Activated T-cell treated with anti-CD3 and anti-CD28 coated beads, Interleukin-2, amount 50 U/mL, for 72 hours (primary cell): ENCODE measurements around the gene TRIML1. TPM values are rescaled to one million over a fixed set of nuclear protein-coding genes. Genes with fewer than 3 reads are reported as not detected.

Source experiments
- ATAC-seq, 2 donors: fragments of 150-1000 bp; cut with Tn5 transposase; replicated peaks in 1 of 2; 2 replicates each; pipeline ENCODE4 v1.10.0; 2021; ENCODE audit warnings: moderate library complexity in 2 of 2, mild to moderate bottlenecking in 1 of 2
- DNase-seq, 2 donors: peaks; one replicate each; pipeline ENCODE4 v3.0.0; 2021 to 2022; ENCODE audit warnings: mixed read lengths in 1 of 2
- H3K27ac Mint-ChIP-seq: one replicate; pipeline ENCODE4 v1.8.0; 2022; ENCODE audit warnings: mild to moderate bottlenecking, moderate library complexity, mixed read lengths
- H3K27me3 Mint-ChIP-seq: one replicate; pipeline ENCODE4 v1.8.0; 2022; ENCODE audit warnings: low read depth, mixed read lengths
- H3K36me3 Mint-ChIP-seq, 2 donors: one replicate each; pipeline ENCODE4 v1.8.0; 2022; ENCODE audit warnings: mixed read lengths in 2 of 2, mild to moderate bottlenecking in 1 of 2; ENCODE audit not compliant: insufficient read depth in 2 of 2
- H3K4me1 Mint-ChIP-seq: one replicate; pipeline ENCODE4 v1.8.0; 2022; ENCODE audit warnings: low read depth, mixed read lengths
- H3K4me3 Mint-ChIP-seq, 2 donors: one replicate each; pipeline ENCODE4 v1.8.0; 2022; ENCODE audit warnings: mild to moderate bottlenecking in 2 of 2, mixed read lengths in 2 of 2, moderate library complexity in 2 of 2
- H3K9me3 Mint-ChIP-seq, 2 donors: one replicate each; pipeline ENCODE4 v1.8.0; 2022; ENCODE audit warnings: mixed read lengths in 2 of 2
- total RNA-seq, 2 donors: library from RNA; stranded (reverse); gene quantifications; one replicate each; pipeline ENCODE4 v1.2.3, GENCODE V29; 2022

TRIML1 gene, protein sequence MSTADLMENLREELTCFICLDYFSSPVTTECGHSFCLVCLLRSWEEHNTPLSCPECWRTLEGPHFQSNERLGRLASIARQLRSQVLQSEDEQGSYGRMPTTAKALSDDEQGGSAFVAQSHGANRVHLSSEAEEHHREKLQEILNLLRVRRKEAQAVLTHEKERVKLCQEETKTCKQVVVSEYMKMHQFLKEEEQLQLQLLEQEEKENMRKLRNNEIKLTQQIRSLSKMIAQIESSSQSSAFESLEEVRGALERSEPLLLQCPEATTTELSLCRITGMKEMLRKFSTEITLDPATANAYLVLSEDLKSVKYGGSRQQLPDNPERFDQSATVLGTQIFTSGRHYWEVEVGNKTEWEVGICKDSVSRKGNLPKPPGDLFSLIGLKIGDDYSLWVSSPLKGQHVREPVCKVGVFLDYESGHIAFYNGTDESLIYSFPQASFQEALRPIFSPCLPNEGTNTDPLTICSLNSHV
- not detected for total RNA-seq

DNA sequence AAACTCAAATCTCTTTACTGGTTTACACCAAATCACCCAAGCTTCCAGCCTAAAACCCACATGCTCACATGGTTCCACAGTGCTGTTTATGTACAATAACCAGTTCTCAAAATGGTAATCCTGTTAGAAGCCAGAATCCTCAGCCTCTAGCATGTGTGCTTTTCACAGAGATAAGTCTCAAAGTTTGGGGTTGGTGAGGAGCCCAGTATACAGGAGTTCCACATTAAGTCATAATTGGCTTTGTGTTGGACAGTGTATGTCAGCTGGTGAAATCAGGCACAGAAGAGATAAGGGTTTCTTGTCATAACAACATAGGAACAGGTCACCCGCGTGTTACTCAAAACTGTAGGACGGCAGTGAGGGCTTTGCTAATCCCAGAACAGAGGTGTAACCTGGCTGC is at the start of gene TRIML1:
Gene TRIML1 (plus strand): TSS at position 301 of the 400 bp plus-strand sequence. CDS start 118 bp downstream, outside the sequence.
- no peak for ATAC-seq
- Mint-ChIP-seq H3K36me3 (peaks cover 0 to 2% of the 10 kb centered on the region in 2 donors), H3K27me3 (no peaks in the 10 kb centered on the region), H3K27ac (no peak within 1 kb of the TSS), H3K9me3 (peaks cover 1 to 2% of the 10 kb centered on the region in 2 donors), H3K4me1 (no peaks in the 10 kb centered on the region), H3K4me3 (no peak within 1 kb of the TSS)
- DNase-seq = no peak

DNA sequence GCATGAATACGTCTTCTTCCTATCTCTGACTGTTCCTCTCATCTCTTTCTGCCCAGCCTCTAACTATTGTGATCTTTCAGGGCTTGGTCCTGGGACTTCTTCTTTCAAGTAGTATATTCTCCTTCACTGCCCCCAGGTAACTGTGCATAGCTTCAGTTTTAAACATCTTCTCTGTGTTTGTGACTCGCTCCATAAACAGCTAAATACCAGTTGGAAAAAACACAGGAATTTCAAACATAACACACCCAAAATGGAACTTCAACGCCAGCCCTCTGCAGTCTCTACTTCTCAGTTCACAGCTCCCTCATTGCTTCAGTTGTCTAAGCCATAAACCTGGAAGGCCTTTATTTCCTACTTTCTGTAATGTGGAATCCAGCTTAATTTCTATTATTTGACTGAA is 46.4 kb upstream of the TRIML1 start:
- Mint-ChIP-seq H3K9me3 (peaks cover 8 to 11% of the 10 kb centered on the region in 2 donors), H3K4me1 (no peaks in the 10 kb centered on the region), H3K36me3 (peaks cover 4 to 7% of the 10 kb centered on the region in 2 donors), H3K27ac (no peak overlapping the region), H3K4me3 (no peak overlapping the region), H3K27me3 (no peaks in the 10 kb centered on the region)
- ATAC-seq = no peak
- DNase-seq = no peak

DNA sequence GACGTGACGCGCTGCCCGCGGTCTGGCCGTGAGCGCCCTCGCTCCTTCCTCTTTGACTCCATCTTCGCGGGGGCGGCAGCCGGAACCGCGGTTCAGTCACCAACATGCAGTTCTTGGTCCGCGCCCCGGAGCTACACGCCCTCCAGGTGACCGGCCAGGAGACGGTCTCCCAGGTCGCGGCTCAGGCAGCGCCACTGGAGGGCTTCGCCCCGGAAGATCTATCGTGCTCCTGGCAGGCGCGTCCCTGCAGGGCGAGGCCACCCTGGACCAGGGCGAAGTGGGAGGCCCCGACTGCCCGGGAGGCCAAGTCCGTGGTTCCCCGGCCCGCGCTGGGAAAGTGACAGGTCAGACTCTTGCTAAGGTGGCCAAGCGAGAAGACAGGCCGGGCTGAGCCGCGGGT is 32.8 kb upstream of the TRIML1 start:
- ATAC-seq (no peak), DNase-seq (no peak)
- Mint-ChIP-seq H3K36me3 (peaks cover 0 to 7% of the 10 kb centered on the region in 2 donors), H3K27me3 (no peaks in the 10 kb centered on the region), H3K4me1 (no peaks in the 10 kb centered on the region), H3K9me3 (peaks cover 6% of the 10 kb centered on the region in 2 donors), H3K27ac (no peak overlapping the region), H3K4me3 (no peak overlapping the region)

DNA sequence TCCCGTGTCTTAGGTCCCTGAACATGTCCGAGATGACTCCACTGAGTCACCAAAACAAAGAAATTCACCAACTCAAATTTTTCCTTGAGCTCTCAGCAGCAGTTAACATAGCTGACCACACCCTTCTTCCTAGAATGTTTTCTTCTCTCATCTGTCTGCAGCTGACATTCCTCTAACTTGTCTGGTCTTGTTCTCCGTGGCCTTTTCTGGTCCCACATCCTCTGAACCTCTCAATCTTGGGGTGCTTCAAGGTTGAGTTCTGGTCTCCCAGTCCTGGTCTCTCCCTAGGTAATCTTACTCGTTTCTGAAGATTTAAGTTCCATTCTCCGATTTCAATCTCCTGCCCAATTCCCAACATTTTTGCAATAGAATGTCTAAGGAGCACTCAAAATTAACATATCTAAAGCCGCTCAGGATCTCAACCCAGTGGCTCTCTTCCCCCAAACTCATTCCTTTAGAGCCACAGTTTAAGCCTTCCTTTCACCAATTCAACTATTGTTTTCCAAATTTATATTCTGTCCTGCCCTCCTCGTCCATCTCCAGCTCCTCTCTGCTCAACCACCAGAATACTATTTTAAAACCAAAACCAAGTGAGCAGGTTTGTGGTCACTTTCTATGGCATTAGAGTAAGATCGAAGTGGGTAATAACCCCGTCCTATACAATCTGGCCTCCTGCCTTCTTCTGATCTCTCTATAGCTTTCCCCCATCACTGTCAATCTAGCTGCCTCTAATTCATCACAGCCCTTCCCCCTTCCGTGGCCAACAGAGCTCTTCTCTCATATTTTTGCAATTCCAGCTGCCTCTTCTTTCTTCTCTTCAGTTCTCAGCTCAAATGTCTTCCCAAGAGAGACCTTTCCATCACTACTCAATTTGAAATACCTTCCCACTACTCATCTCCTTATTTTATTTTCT is 31.1 kb upstream of the TRIML1 start:
- H3K4me3 Mint-ChIP-seq = no peak overlapping the region
- peaks cover 0 to 4% of the 10 kb centered on the region in 2 donors for H3K36me3 Mint-ChIP-seq
- peaks cover 6% of the 10 kb centered on the region in 2 donors for H3K9me3 Mint-ChIP-seq
- no peak for ATAC-seq
- H3K27me3 Mint-ChIP-seq = no peaks in the 10 kb centered on the region
- no peak overlapping the region for H3K27ac Mint-ChIP-seq
- no peak for DNase-seq
- no peaks in the 10 kb centered on the region for H3K4me1 Mint-ChIP-seq

DNA sequence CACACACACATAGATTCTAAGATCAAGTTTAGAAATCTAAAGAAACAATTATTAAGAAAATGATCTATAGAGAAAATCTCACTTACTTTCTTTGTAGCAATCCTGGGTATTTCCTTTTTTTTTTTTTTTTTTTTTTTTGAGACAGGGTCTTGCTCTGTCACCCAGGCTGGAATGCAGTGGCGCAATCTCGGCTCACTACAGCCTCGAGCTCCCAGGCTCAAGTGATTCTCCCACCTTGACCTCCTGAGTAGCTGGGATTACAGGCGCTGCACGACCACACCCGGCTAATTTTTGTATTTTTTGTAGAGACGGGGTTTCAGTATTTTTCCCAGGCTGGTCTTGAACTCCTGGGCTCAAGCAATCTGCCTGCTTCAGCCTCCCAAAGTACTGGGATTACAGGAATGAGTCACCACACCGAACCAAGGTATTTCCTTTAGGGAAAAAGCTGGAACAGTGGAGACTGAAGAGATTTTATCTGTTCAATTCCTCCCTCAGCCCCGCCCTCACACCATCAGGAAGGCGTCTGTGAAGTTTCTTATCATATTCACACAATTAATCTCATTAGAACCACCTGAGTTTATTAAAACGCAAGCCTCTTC is 30.0 kb upstream of the TRIML1 start, which contains the start of gene TRIML2:
Gene TRIML2 (minus strand): TSS at position 447 of the 599 bp plus-strand sequence. CDS start 4,235 bp downstream, outside the sequence.
- DNase-seq (no peak), ATAC-seq (no peak)
- Mint-ChIP-seq H3K4me1 (no peaks in the 10 kb centered on the region), H3K27me3 (no peaks in the 10 kb centered on the region), H3K9me3 (peaks cover 6% of the 10 kb centered on the region in 2 donors), H3K27ac (no peak within 1 kb of the TSS), H3K36me3 (peaks cover 0 to 4% of the 10 kb centered on the region in 2 donors), H3K4me3 (no peak within 1 kb of the TSS)

DNA sequence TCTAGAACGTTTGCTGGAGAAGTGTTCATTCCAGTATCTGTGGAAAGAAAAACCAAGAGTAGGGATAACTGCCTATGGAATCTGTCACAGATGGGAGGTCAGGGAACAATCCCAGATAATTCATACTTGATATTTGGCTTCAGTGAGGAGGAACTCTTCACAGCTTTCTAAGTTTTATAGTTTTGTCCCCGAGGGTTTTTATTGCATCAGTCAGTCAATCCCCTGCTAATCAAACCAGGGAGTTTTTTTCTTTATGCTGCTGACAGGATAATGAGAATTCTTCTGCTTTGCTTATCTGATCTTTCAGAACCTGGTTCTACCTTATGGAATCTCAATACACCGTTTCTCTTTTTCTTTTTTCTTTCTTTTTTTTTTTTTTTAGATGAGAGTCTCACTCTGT is 29.2 kb upstream of the TRIML1 start:
- Mint-ChIP-seq H3K27ac (no peak overlapping the region), H3K36me3 (peaks cover 0 to 4% of the 10 kb centered on the region in 2 donors), H3K4me1 (no peaks in the 10 kb centered on the region), H3K9me3 (peaks cover 4 to 6% of the 10 kb centered on the region in 2 donors), H3K27me3 (no peaks in the 10 kb centered on the region), H3K4me3 (no peak overlapping the region)
- ATAC-seq = no peak
- DNase-seq = no peak

DNA sequence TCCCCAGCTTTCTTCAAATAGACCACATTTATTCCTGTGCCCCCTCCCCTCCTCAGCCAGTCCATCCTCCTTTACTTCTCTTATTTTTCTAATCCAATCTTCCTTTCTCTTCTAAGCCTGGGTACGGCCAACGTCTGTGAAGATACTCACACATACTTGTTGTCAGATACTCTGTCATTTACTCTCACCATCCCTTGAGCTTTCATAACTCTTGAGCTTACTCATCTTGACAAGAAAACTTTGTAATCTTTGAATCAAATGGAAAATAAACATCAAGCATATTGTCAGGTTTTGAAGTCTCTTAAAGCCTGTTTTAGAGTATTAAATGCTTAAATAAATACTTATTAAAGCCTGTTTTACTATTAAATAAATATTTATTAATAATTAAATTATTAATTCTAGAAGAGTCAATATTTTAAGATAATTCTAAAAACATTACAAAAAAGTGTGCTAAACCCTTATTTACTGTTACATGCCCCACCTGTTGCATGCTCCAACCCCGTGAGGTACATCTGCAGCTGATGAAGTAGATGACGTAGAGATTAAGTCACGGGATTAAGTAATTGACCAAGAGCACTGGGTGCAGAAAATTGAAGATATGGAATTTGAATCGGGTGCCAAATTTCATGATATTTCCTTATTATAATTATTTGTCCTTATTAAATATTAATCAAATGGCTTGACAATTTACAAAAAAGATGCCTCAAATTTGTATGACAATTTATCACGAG is 28.3 kb upstream of the TRIML1 start:
- peaks cover 4 to 6% of the 10 kb centered on the region in 2 donors for H3K9me3 Mint-ChIP-seq
- H3K4me1 Mint-ChIP-seq = no peaks in the 10 kb centered on the region
- H3K4me3 Mint-ChIP-seq = no peak overlapping the region
- DNase-seq (no peak), ATAC-seq (no peak)
- peaks cover 0 to 4% of the 10 kb centered on the region in 2 donors for H3K36me3 Mint-ChIP-seq
- H3K27ac Mint-ChIP-seq = no peak overlapping the region
- H3K27me3 Mint-ChIP-seq = no peaks in the 10 kb centered on the region

DNA sequence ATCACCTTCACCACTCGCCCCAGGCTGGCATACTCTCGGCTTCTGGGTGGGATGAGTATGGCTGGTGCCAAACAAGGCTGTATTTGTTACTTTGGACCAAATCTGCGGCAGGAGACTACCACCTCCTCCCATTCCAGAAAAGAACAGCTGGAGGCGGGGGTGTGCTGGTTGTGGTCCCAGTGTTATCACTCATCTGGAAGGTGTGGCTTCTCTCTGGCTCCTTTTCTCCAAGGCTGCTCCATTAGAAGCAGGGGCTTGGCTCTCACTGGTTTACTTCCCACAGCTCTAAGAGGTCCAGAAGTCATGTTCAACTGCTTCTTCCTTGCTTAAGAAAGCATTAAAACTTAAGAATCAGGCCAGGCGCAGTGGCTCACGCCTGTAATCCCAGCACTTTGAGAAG is 27.3 kb upstream of the TRIML1 start:
- Mint-ChIP-seq H3K9me3 (peaks cover 5 to 6% of the 10 kb centered on the region in 2 donors), H3K4me3 (no peak overlapping the region), H3K27me3 (no peaks in the 10 kb centered on the region), H3K4me1 (no peaks in the 10 kb centered on the region), H3K36me3 (peaks cover 0 to 4% of the 10 kb centered on the region in 2 donors), H3K27ac (no peak overlapping the region)
- ATAC-seq (no peak), DNase-seq (no peak)

DNA sequence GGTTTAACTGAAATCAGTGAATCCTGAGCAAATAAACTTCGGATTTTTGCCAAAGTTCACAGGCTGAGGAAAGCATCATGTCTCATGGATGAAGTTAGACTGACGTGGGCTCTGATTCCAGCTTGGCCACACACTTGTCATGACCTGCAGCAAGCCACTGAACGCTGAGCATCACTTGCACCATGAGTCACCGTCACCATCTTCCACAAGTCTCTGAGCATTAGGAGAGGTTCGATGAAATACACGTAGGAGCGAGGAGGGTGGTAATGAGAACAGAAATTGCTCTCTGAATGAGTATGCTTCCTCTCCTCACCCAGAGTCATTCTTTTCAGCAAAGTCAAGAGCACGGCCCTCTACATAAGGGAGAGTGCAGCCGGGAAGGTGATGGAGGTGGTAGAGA is 26.1 kb upstream of the TRIML1 start:
- no peaks in the 10 kb centered on the region for H3K4me1 Mint-ChIP-seq
- DNase-seq = no peak
- H3K27me3 Mint-ChIP-seq = no peaks in the 10 kb centered on the region
- no peak for ATAC-seq
- peaks cover 4 to 6% of the 10 kb centered on the region in 2 donors for H3K9me3 Mint-ChIP-seq
- H3K4me3 Mint-ChIP-seq = no peak overlapping the region
- no peak overlapping the region for H3K27ac Mint-ChIP-seq
- peaks cover 0 to 2% of the 10 kb centered on the region in 2 donors for H3K36me3 Mint-ChIP-seq

DNA sequence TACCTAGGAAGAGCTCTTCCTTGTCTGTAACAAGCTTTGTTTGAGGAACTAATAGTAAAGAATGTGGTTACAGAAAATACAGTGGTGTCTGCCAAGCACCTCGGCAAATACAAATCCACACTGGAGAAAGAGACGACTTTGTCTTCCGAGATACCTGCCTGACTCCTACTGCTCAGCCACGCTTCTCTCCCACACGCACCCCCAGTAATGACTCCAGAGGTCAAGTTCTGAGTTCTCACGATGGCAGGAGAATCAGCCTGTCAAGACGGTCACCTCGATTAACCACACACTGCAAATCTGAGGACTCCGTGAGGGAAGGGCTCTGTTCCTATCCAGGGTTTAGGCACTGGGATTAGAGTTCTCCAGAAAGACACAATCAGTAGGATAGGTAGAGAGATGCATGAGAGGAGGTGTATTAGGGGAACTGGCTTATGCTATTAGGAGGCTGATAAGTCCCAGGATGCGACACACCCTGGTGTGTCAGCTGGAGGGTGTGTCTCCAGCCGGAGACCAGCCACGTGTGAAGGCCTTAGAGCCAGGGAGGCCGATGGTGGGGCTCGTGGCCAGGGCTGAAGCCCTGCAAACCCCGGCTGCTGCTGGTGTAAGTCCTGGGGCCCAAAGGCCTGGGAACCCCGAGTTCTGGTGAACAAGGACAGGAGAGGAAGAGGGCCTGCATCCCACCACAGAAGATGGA is 21.5 kb upstream of the TRIML1 start:
- DNase-seq (no peak), ATAC-seq (no peak)
- H3K9me3 Mint-ChIP-seq = peaks cover 6 to 9% of the 10 kb centered on the region in 2 donors
- H3K4me3 Mint-ChIP-seq = no peak overlapping the region
- no peaks in the 10 kb centered on the region for H3K4me1 Mint-ChIP-seq
- H3K27ac Mint-ChIP-seq = no peak overlapping the region
- no peaks in the 10 kb centered on the region for H3K27me3 Mint-ChIP-seq
- no peaks in the 10 kb centered on the region for H3K36me3 Mint-ChIP-seq

DNA sequence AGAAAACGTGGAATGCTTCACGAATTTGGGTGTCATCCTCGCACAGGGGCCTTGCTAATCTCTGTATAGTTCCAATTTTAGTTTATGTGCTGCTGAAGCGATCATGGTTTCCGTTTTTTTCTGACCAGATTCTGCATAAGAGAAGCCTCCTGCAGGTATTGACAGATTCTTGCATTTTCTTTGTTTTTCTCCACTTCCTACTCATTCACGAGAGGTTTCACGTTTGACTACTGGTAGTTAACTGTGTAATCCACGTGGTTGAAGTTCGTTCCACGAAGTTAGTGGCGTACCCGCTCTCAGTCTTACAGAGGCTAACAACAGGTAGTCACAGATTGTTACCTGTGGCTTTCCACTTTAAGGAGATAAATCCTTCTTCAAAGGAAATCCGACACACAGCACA is 17.7 kb upstream of the TRIML1 start:
- DNase-seq = no peak
- no peaks in the 10 kb centered on the region for H3K27me3 Mint-ChIP-seq
- no peak overlapping the region for H3K4me3 Mint-ChIP-seq
- no peaks in the 10 kb centered on the region for H3K36me3 Mint-ChIP-seq
- peaks cover 11 to 12% of the 10 kb centered on the region in 2 donors for H3K9me3 Mint-ChIP-seq
- no peak overlapping the region for H3K27ac Mint-ChIP-seq
- ATAC-seq = no peak
- H3K4me1 Mint-ChIP-seq = no peaks in the 10 kb centered on the region
